NB4 (cell line): ENCODE measurements around the gene VRK3.

ENCODE experiments used
- MAX ChIP-seq: IDR thresholded peaks from 2 replicates; pipeline ENCODE4 v1.6.1; 2011; ENCODE audit warnings: low read depth, low read length
- MYC ChIP-seq: IDR thresholded peaks from 2 replicates; pipeline ENCODE4 v1.6.1; 2011; ENCODE audit warnings: low read depth, low read length
- POLR2A ChIP-seq: IDR thresholded peaks from 2 replicates; pipeline ENCODE4 v1.6.1; 2011; ENCODE audit warnings: mild to moderate bottlenecking; ENCODE audit not compliant: insufficient read length; ENCODE audit errors: extremely low read depth
- TF ChIP-seq, protein P1 (sequence below): IDR thresholded peaks from one replicate; pipeline ENCODE4 v1.5.1; 2012; ENCODE audit warnings: low read depth, low read length

DNA sequence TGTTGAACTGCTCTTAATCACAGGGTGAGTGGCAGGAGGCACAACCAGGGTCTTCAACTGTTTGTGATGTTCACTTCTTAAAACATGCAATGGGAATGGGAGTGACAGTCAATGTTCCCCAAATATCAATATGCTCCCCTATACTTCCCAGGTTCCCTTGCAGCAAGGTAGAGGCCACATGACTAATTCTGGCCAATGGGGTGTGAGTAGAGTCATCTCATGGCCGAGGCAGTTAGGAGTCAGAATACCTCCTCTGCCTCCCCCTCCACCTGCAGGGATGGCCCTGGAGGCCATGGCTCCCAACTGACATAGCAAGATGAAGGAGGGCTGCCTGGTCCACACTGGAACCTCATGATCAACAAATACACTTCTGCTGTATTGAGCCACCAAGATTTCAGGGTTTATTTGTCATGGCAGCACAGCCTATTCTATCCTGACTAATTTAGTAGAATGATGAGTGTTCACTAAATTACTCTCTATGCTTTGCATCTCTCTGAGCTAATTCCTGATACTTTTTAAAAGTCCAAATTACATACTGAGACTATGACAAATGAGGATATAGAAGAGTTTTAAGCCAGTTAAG, 8.9 kb downstream of the VRK3 start:
- TF ChIP-seq, protein P1, sequence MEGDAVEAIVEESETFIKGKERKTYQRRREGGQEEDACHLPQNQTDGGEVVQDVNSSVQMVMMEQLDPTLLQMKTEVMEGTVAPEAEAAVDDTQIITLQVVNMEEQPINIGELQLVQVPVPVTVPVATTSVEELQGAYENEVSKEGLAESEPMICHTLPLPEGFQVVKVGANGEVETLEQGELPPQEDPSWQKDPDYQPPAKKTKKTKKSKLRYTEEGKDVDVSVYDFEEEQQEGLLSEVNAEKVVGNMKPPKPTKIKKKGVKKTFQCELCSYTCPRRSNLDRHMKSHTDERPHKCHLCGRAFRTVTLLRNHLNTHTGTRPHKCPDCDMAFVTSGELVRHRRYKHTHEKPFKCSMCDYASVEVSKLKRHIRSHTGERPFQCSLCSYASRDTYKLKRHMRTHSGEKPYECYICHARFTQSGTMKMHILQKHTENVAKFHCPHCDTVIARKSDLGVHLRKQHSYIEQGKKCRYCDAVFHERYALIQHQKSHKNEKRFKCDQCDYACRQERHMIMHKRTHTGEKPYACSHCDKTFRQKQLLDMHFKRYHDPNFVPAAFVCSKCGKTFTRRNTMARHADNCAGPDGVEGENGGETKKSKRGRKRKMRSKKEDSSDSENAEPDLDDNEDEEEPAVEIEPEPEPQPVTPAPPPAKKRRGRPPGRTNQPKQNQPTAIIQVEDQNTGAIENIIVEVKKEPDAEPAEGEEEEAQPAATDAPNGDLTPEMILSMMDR: no peak
- TF ChIP-seq POLR2A: no peak
- no peak for TF ChIP-seq MYC
- no peak for TF ChIP-seq MAX
